ENCODE data around the gene GNAT1.

Gene GNAT1

DNA sequence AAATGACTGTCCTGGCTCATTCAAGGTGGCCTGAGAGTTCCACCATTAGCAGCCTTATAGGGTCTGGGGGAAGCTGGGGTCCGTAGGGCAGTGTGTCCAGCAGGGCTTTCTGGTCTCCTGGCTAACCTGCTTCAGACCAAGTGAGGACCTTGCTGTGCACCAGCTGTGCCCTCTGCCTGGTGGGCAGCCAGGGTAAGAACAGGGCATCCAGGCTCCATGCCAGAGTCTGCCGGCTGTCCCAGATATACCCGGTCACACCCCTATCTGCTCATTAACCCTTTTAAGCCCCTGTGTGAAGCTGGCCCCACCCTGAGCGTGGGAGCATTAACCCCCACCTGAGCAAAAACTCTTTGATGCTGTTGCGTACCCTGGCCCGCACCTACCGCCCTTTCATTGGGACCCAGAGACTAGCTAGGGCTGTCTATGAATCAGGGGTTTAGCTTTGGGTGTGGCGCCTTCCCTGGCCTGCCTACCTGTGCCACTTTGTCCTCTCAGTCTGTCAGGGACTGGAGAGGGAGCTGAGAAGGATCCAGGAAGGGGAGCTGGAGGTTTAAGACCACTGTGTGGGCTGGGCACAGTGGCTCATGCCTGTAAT, 18.7 kb upstream of the GNAT1 start:
- no peak overlapping the region for H3K27ac ChIP-seq
- no peak for TF ChIP-seq ZFX (IDR thresholded peaks at IDR 0.05; ENCODE audit: borderline replicate concordance)
- TF ChIP-seq, protein P1, sequence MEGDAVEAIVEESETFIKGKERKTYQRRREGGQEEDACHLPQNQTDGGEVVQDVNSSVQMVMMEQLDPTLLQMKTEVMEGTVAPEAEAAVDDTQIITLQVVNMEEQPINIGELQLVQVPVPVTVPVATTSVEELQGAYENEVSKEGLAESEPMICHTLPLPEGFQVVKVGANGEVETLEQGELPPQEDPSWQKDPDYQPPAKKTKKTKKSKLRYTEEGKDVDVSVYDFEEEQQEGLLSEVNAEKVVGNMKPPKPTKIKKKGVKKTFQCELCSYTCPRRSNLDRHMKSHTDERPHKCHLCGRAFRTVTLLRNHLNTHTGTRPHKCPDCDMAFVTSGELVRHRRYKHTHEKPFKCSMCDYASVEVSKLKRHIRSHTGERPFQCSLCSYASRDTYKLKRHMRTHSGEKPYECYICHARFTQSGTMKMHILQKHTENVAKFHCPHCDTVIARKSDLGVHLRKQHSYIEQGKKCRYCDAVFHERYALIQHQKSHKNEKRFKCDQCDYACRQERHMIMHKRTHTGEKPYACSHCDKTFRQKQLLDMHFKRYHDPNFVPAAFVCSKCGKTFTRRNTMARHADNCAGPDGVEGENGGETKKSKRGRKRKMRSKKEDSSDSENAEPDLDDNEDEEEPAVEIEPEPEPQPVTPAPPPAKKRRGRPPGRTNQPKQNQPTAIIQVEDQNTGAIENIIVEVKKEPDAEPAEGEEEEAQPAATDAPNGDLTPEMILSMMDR (IDR thresholded peaks at IDR 0.05), result no peak

DNA sequence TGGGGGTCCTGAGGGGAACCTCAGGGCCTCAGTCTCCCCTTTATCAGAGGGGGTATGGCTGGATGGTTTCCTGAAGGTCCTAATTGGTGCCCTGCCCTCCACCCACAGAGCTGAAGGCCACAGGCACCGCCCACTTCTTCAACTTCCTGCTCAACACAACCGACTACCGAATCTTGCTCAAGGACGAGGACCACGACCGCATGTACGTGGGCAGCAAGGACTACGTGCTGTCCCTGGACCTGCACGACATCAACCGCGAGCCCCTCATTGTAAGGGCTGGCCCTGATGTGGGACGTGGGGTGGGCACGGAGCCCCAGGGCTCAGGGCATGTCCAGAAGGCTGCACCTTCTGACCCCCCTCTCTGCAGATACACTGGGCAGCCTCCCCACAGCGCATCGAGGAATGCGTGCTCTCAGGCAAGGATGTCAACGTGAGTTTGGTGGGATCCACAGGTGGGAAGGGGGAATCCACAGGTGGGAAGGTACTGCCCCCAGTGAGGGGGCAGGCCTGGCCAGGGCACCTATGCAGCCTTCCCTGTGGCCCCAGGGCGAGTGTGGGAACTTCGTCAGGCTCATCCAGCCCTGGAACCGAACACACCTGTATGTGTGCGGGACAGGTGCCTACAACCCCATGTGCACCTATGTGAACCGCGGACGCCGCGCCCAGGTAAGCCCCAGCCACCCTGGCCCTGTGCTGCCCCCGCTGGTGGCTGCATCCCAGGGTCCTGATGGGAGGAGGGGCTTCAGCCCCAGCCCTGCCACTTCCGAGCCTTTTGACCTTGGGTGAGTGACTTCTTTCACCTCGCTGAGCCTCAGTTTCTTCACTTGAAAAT, 17.5 kb upstream of the GNAT1 start:
- H3K27ac ChIP-seq, result no peak overlapping the region
- no peak for TF ChIP-seq ZFX (IDR thresholded peaks at IDR 0.05; ENCODE audit: borderline replicate concordance)
- TF ChIP-seq, protein P1 (IDR thresholded peaks at IDR 0.05), result 0 out of 2 replicates have a peak, but pooled peaks have one; percentile 11

DNA sequence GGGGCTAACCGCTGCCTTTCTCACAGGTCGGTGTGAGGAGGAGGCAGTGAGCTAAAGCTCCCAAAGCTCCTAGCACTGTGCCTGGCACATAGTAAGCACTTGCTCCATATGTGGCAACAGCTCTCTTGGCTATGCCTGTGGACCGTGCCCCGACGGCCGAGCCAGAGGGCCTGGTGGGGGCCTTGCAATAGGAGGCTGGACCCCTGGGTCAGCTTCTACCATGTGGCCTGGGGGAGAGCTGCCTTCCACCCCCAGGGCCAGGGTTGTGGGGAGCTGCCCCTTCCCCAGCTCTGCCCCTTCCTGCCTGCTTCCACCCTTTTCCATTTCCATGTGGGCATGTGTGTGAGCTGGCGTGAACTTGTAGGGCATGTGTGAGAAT, 16.9 kb upstream of the GNAT1 start:
- TF ChIP-seq ZFX (IDR thresholded peaks at IDR 0.05; ENCODE audit: borderline replicate concordance), result no peak
- H3K27ac ChIP-seq, result no peak overlapping the region

DNA sequence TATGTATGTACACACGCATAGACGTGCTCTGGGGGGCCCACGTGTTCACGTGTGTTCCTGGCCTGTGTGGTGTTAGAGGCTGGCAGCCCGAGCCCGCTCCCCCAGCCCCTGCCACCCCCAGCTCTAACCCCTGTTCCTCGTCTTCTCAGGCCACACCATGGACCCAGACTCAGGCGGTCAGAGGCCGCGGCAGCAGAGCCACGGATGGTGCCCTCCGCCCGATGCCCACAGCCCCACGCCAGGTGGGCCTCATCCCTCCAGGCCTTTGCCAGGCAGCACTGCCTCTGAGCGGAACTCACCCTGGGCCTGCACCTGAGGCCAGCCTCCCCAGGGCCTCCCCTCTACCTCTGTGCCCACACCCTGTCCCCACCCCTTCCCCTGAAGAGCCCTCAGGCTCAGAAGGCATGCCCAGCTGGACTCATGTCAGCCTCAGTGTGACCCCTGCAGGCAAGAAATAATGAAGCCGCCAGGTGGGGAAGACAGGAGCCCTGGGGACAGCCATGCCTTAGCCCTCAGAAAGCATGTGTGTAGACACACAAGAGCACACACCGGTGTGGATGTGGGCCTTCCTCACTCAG, 16.4 kb upstream of the GNAT1 start:
- no peak overlapping the region for H3K27ac ChIP-seq
- TF ChIP-seq ZFX (IDR thresholded peaks at IDR 0.05; ENCODE audit: borderline replicate concordance), result no peak
- TF ChIP-seq, protein P1 (IDR thresholded peaks at IDR 0.05), result no peak

DNA sequence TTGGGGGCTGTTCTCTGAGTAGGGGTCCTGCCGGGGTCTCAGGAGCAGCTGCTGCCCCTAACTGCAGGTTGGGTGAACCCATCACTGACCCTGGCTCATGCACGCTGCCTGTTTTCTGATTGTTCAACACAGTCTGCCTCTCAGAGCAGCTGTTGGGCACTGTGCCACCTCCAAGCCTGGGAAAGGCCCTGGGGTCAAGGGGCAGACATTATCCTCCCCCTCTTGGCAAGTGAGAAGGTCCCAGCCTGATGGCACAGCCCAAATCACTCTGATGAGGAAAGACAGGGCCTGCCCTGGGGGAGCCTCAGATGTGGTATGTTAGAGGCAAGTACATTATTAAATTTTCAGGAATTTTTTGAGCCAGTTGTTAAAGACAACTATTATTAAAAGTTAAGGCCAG, 14.1 kb upstream of the GNAT1 start:
- no peak overlapping the region for H3K27ac ChIP-seq
- TF ChIP-seq ZFX (IDR thresholded peaks at IDR 0.05; ENCODE audit: borderline replicate concordance), result no peak
- TF ChIP-seq, protein P1 (IDR thresholded peaks at IDR 0.05), result no peak

DNA sequence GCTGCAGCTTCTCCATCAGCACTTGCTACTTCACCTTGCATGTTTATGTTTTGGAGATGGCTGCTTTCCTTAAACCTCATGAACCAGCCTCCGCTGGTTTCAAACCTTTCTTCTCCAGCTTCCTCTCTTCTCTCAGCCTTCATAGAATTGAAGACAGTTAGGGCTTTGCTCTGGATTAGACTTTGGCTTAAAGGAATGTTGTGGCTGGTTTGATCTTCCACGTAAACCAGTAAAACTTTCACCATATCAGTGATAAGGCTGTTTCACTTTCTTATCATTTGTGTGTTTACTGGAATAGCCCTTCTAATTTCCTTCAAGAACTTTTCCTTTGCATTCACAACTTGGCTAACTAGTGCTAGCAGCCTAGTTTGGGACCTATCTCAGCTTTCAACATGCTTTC, 11.7 kb upstream of the GNAT1 start:
- no peak overlapping the region for H3K27ac ChIP-seq
- TF ChIP-seq, protein P1 (IDR thresholded peaks at IDR 0.05), result no peak
- no peak for TF ChIP-seq ZFX (IDR thresholded peaks at IDR 0.05; ENCODE audit: borderline replicate concordance)

DNA sequence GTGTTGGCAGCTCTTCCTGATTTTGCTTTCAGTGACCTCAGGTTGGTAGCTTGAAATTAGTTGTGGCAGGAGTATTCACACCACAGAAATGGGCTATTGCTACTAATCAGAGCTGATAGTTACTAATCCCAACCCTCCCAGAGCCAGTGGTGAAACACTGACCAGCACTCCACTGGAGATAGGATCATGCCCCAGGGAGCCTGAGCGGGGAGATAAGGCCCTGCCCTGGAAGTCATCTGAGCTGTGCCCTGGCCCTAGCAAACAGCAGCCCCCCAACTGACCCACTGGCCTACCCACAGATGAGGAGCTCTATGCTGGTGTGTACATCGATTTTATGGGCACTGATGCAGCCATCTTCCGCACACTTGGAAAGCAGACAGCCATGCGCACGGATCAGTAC, 9.4 kb upstream of the GNAT1 start:
- no peak overlapping the region for H3K27ac ChIP-seq
- TF ChIP-seq, protein P1 (IDR thresholded peaks at IDR 0.05), result no peak

Data from 22Rv1 (cell line).